Activated T-cell treated with anti-CD3 and anti-CD28 coated beads for 24 hours (primary cell): ENCODE data around the gene HNRNPF.

Experiments used
- DNase-seq: peaks from one replicate; pipeline ENCODE4 v3.0.0-alpha.2; 2020; ENCODE audit warnings: low read depth

HNRNPF gene

DNA sequence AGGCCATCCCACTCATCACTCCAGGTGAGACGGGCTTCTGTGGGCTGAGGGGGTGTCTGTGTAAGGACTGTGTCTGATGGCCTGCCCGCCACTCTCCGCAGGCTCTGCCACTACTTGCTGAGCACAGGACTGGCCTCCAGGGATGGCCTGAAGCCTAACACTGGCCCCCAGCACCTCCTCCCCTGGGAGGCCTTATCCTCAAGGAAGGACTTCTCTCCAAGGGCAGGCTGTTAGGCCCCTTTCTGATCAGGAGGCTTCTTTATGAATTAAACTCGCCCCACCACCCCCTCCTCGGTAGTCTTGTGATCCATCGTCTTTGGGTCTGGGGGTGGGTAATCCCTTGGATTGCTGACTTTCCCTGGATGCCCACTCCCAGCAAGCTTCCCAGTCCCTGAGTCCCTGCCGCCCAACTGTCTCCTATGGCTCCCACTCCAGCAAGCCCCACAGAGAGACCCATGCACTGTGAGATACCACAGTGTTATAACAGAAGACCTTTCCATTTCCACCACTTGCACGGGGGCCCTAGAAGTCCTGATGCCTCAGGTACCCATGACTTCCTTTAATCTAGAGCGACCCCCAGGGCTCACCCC lies 32.8 kb downstream of the HNRNPF start:
- no peak for DNase-seq

DNA sequence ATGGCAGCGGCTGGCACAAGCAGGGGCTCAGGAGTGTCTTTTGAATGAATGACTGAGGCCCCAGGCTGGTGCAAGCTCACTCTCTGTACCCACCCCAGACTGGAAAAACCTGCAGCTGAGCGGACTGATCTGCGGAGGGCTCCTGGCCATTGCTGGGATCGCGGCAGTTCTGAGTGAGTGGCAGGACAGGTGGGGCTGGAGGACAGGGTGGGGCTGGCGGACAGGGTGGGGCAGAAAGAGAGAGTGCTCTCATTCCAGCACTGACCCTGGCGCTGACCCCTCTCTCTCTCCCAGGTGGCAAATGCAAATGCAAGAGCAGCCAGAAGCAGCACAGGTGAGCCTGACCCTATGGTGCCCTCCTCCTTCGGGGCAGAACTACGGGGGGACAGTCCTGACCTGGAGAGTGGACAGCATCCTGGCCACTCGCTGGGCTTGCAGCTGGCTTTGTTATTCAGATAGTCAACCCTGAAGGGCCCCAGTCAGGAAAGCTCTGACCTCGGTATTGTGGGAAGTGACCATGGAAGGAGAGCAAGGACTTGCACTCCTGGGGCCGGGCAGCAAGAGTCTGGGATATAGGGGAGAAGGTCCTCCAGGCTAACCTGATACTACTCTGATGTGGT lies 33.5 kb downstream of the HNRNPF start:
- DNase-seq: no peak

DNA sequence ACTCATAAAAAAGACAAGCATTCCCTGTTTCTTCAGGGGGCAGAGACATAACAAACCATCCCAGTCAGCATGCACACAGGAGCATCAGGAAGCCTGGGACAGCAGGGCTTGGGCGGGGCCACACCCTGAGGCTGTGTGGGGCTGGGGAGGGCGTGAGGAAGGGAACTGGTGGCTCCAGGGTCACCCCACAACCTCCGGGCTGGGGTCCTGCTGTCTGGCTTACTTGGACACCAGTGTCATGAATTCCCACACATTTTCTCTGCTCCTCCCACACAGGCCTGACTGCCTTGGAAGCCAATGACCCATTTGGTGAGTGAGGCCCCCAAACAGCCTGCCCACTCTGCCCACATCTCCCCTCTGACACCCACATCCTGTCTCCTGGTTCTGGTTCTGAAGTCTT lies 34.8 kb downstream of the HNRNPF start:
- no peak for DNase-seq

DNA sequence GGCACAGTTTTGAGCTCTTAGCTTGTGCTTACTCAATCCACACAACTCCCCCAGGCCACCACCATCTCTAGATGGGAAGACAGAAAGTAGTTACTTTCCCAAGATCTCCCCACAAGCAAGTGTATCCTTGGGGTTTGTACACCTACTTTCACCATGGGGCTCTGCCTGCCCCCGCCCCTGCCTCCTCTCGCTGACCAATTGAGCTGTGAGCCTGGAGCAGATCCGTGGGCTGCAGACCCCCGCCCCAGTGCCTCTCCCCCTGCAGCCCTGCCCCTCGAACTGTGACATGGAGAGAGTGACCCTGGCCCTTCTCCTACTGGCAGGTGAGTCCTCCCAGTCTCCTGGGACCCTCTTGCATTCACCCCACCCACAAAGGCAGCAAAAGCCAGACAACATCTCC lies 35.5 kb downstream of the HNRNPF start:
- DNase-seq: no peak

DNA sequence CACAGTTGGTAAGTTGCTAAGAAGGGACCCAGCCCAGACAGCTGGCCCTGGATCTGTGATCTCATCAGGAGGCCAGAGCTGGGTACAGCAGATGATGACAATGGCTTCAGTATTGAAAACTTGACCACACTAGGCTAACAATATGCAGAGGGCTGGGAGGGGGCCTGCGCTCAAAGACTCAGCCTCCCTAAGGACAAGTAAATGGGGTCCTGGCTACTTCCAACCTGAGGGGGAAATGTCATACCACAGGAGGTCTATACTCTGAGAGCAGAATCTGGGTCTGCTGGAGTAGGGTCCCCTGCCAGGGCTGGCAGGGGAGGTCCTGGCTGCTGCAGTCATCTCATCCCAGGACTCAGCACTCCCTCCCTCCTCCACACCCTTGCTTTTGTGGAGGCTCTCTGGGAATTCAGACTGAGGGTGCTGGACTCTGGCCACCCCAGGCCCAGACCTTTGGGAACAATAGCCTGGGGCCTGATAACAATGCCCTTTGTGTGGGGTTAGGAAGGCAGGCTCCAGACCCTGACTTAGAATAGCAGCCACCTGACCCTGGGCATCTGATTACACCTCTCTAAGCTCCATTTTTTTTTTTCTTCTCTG lies 36.1 kb downstream of the HNRNPF start:
- DNase-seq: no peak

DNA sequence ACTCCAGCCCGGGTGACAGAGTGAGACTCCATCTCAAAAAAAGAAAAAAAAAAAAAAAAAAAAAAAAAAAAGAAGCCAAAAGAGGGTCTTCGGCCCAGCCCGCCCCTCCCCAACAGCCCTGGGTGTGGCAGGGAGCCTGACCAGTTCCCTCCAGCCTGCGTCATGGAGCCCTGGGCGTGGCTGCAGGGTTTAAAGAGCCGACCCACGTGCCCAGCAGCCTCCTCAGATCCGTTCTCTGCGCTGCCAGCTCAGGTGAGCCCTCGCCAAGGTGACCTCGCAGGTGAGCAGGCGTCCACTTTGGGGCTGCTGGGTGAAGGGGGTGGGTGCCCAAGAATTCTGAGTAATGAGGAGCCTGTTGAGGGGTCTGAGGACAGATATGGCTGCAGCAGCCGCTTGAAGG lies 37.6 kb downstream of the HNRNPF start, which contains the start of gene FXYD4:
Gene FXYD4 (plus strand): TSS at position 219 of the 400 bp plus-strand sequence. CDS start 2,111 bp downstream, outside the sequence.
- no peak for DNase-seq

DNA sequence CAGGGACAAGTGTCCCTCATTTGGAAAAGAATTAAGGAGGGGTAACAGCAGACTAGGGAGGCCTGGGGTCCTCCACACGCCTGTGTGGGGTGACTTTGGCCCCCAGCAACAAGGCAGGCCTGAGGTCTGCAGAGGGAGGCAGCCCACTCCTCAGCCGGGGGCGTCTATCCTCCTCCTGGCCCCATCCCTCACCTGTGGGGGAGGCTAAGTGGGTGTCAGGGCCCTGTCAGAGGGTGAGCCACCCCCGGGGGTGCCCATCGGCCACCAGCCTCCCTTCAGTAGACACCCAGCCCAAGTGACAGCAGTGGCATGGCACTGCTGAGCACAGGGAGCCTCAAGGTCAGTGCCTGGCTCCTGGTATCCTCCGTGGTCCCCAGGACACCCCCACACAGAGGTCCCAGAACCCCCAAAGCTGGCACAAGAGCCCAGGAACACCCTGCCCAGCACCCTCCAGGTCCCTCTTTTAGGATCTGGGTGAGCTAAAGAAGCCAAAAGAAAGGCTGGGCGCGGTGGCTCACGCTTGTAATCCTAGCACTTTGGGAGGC lies 38.2 kb downstream of the HNRNPF start:
- no peak for DNase-seq

DNA sequence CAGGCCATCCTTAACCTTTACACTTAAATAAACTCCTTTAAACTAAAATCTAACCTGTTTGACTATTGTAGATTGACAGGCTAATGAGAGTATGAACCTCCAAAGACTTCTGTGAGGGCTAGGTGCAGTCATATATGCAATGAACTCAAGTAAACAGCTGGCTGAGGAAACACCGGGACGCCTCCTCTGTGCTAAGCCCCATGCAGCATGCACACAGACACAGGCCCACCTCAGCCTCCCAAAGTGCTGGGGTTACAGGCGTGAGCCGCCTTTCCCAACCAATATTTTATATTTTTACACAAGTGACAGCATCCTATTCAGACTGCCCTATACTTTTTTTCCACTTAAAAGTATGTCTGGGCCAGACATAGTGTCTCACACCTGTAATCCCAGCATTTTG lies 39.1 kb downstream of the HNRNPF start:
- DNase-seq: no peak

DNA sequence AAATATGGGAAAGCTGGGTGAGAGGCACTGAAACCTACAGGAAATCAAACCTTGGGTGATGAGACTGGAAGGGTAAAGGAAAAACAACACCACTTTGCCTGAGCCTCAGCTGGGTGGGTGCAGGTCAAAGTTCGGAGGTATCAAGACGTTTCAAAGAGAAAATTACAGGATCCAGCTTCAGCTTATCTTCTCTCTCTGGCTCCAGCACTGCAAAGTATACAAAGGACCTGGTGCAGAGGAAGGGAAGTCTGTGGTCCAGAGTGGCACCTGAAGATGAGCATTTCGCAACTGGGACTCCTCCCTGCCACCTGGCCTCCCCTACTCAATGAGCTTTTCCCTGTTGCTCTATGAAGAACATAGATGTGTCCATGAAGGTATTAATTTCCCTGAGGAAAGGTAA lies 44.0 kb downstream of the HNRNPF start:
- no peak for DNase-seq

DNA sequence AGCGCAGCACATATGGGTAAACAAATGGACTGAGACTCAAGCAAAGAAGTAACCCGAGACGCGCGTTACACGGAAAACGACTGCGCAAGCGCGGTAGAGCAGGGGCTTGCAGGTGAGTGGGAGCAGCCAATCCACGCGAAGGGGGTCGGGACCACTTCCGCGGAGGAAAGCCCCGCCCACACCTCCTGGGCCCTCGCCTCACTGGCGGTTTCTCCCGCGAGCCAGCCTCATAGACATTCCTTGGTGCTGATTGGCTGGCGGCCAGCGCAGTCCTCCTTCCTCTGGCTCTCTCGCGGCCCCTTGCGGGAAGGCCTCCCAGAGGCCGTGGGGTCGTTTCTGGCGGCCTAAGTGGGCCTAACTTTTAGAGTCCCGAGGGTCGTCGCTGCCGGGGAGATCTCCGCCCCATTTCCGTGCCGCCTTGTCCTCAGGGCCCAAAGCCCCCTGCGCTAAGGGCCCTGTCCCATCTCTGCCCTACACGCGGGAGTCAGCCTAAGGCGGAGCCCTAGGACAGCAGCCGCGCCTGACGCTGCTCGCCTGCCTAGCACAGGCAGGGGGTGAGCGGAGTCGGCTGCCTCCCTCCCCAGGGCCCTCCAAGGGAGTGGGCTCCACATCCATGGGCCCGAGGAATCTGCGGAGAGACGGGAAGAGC lies 46.7 kb downstream of the HNRNPF start:
- DNase-seq: peak; percentile 96

DNA sequence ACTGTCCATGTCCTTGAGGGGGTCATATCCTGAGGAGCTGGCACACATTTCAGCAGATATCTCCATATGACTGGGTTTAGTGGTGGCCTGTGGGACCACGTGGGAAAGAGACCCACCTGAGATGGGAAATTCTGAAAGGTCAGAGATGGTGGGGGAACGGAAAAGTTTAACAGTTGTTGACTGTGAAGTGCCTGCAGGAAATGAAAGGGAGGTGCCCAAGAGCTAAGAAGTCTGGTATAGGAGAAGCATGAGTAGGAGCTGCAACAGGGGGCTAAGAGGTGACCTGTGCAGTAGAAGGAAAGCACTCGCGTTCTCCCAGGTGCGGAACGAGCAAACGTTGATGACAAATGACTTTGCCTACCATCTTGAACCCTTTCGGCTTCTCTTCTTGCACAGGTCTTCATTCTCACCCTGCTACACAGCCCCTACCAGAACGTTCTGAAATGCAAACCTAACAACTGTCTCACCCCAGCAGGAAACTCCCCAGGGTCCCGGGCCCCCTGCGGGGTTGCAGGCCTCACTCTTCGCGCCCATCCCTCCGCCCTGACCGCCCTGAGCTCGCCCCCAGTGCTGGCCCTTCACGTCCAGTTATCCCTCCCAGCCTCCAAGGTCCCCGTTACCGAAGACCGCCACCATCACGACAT lies 47.3 kb downstream of the HNRNPF start:
- DNase-seq: peak; percentile 24

DNA sequence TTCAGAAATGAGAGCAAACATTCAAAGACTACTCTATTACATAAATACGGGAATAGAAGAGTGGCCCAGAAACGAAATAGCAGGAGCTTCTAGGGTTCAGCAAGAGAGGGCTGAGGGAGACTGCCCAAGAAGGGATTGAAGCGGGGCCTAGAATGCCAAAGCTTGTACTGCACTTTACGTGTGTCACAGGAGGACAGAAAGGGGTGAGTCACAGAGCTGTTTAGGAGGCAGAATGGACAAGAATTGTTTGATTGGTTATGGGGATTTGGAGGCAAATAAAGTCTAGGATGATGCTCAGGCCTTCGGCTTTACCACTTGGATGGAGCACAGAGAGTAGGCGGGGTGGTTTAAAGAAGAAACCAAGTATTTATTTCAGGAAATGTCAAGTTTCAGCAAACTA lies 48.9 kb downstream of the HNRNPF start:
- DNase-seq: no peak

DNA sequence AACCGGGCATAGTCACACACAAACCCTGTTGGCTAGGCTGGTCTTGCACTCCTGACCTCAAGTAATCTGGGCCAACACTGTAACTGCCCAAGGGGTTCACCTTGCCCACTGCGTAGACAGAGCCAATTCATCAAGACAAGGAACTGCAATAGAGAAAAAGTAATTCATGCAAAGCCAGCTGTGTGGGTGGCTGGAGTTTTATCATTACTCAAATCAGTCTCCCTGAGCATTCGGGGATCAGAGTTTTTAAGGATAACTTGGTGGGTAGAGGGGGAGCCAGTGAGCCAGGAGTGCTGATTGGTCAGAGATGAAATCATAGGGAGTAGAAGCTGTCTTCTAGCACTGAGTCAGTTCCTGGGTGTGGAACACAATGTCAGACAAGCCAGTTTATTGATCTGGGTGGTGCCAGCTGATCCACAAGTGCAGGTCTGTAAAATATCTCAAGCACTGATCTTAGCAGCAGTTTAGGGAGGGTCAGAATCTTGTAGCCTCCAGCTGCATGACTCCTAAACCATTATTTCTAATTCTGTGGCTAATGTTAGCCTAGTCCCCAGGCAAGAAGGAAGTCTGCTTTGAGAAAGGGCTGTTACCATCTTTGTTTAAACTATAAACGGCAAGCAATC lies 53.1 kb downstream of the HNRNPF start:
- DNase-seq: no peak

DNA sequence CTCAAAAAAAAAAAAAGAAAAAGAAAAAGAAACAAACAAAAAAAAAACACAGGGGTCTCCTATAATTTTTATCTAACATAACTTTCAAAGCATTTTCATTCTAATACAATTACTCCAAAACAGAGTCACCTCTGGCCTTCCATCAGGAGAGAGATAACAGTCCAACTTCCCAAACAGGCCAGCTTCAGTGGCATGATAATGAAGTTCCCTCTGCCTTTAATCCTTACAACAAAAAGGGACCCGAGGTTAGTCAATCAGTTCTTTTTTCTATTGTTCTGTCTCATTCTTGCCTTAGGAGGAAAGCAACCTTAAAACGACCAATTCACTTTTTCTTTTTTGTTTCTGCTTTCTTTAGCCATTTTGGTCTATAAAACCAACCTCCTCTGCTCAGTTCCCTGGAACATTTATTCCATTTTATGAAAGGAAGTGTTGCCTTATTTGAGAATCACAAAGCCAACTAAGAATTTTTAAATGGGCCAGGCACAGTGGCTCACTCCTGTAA lies 54.1 kb downstream of the HNRNPF start:
- no peak for DNase-seq

DNA sequence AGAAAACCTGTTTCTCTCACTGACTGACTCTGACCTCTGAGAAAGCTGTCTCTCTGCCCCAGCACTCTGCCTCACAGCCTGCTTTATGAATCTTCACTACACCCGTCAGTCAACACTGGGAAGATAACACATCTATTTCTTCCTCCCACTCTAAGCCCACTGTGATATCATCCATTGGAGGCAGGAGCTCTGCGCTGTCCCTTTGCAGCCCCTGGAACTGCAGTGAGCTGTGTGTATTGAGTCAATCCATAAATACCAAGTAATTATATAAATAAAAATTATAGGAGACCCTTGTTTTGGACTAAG lies 54.7 kb downstream of the HNRNPF start:
- DNase-seq: no peak

DNA sequence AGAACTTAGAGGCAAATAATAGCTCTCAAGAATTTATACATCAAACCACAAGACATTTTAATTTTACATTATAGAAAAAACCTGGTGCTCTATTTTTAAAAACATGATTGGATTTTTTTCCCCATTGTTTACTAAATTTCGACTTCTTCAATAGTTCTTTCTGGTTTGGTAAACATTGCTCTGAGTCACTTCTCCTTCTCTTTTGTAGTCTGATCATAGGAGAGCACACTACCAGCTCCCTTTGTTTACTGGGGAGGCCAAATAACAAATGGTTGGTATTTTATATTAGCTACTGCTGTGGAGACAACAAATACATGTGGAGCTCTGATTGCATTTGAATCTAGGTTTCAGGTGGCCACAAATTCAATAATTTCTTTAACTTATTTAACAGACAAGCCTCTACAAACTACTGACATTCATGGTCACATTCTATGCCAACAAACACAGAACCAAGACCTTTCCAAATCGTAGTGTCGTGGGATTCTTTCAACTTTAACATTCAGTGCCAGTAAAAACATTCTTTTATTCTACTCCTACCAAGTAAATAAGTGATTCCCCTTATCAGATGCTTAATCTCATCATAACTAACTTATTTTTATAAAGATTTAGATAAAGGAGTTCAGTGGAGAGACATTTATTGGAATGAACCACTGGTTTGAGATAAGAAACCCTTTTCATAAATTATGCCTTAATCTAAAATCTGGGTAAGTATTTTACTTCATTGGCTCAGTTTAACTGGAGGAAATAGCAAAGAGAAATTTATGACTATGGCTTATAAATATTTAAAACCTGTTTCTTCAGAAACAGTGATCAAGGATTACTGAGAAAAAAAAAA lies 55.3 kb downstream of the HNRNPF start:
- no peak for DNase-seq

DNA sequence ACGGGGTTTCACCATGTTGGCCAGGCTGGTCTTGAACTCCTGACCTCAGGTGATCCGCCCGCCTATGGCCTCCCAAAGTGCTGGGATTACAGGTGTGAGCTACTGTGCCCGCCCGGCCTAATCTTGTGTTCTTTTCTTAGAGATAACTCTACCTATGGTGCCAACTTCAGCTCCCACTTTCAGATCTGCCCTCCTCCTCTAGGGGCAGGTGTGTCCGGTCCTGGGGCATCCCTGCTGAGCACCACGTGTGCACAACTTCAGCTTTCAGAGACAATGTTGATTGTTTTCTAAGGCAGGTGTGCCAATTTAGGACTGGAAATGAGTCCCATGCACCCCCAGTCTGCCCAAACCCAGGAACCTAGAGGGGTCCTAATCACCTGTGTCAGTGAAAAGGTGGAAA lies 56.0 kb downstream of the HNRNPF start:
- DNase-seq: no peak

DNA sequence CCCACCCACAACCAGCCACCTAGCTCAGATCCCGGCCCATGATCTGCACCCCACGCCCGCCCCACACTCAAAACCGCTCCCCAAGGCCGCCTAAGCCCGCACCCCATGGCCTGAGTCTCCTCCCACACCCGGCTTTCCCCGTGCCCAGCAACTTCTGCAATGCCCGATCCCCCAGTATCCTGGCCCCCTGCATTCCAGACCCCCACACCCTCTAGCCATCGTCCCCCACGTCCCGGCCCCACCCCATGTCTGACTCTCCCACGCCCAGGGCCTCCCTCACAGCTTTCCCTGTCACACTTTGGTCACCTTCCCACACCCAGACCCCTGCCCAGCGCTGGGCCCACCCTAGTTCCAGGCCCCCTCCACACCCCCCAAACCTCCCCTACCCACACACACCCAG lies 57.7 kb downstream of the HNRNPF start:
- DNase-seq: no peak

DNA sequence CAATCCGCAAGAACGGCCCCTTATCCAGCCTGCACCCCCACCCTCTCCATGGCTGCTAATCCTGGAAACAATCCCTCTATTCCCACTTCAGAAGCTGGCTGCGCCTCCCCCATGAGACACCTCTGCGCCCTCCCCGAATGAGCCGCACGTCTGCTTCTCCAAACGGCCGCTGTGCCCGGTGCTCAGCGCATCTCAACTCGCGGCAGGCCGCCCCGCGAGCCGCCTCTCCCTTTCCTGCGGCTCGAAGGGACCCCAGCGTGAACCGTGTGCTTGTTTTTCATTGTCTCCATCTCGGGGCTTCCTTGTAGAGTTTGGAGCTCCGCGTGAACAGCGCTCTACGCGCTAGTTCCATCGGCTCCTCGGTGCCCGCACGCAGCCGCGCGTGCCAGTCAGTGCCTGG lies 58.3 kb downstream of the HNRNPF start:
- no peak for DNase-seq

DNA sequence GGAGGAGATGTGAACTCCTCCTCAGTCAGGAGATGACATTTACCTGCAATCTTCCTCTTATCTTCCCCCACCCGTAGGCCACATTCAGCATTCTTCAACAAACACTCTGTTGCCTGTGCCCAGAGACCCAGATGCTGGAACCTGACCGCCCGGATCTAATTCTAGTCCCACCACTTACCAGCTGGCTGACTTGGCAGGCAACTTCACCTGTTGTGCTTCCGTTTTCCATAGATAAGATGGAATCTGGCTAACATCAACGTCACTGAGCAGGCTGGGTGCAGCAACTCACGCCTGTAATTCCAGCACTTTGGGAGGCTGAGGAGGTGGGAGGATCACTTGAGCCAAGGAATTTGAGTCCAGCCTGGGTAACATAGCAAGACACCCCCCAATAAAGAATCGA lies 58.8 kb downstream of the HNRNPF start:
- DNase-seq: no peak
